PC-3 (cell line): ENCODE data around the gene WDR46. TPM values are rescaled to one million over a fixed set of nuclear protein-coding genes. Genes with fewer than 3 reads are reported as not detected.
A peak's percentile ranks its signal among the peaks of the same experiment; 100 is the strongest.
"Not testable (repeated sequence)": the region's sequence is repeated elsewhere in the genome, so short reads cannot be mapped to it uniquely, and the experiment has no call there.

Experiments used
- ATAC-seq: fragments of 200-7000 bp; cut with Tn5 transposase; 2 replicates; pipeline ENCODE4 v1.9.1; 2020; ENCODE audit warnings: mild to moderate bottlenecking, moderate library complexity
- BruUV-seq: library from RNA; stranded (reverse); fragments of 400-500 nt; replicated peaks from 2 replicates; lab custom pipeline; 2021; lab: Mats Ljungman, UMichigan
- CTCF ChIA-PET: fragments of 300-600 bp; sonication (Branson Sonifier 250); formaldehyde crosslinking; loops from one replicate; lab custom pipeline; 2022; ENCODE audit warnings: antibody characterized with exemption; lab: Charles Lee
- POLR2A ChIA-PET: fragments of 300-600 bp; sonication (Branson Sonifier 250); formaldehyde crosslinking; loops from one replicate; lab custom pipeline; 2022; ENCODE audit warnings: antibody characterized with exemption; ENCODE audit not compliant: unreplicated experiment; lab: Charles Lee
- DNase-seq: peaks from one replicate; pipeline ENCODE4 v3.0.0-alpha.2; 2015
- H2AFZ ChIP-seq: fragments of 300-600 bp; sonication (generic); 2 replicates; pipeline ENCODE4 v1.6.0; 2016; ENCODE audit warnings: antibody characterized with exemption, low read length
- H3F3A ChIP-seq: fragments of 300-600 bp; sonication (generic); one replicate; pipeline ENCODE4 v1.6.0; 2017; ENCODE audit warnings: antibody characterized with exemption, low read length, control low read depth, mild to moderate bottlenecking; ENCODE audit not compliant: unreplicated experiment
- H3K27ac ChIP-seq: fragments of 300-600 bp; sonication (generic); 2 replicates; pipeline ENCODE4 v1.5.1; 2016; ENCODE audit warnings: mild to moderate bottlenecking, low read length
- H3K27me3 ChIP-seq: fragments of 300-600 bp; sonication (generic); 2 replicates; pipeline ENCODE4 v1.6.1; 2016; ENCODE audit warnings: low read length, mixed read lengths
- H3K36me3 ChIP-seq: fragments of 300-600 bp; sonication (generic); 2 replicates; pipeline ENCODE4 v1.6.1; 2016; ENCODE audit warnings: low read depth, mixed run types, low read length, mixed read lengths
- H3K4me1 ChIP-seq: fragments of 300-600 bp; sonication (generic); 2 replicates; pipeline ENCODE4 v1.5.1; 2016; ENCODE audit warnings: low read length; ENCODE audit not compliant: insufficient read depth
- H3K4me2 ChIP-seq: fragments of 300-600 bp; sonication (generic); 2 replicates; pipeline ENCODE4 v1.6.0; 2016; ENCODE audit warnings: low read length
- H3K4me3 ChIP-seq: fragments of 300-600 bp; sonication (generic); 2 replicates; pipeline ENCODE4 v1.5.1; 2016; ENCODE audit warnings: mild to moderate bottlenecking, low read length, mixed read lengths
- H3K79me2 ChIP-seq: fragments of 300-600 bp; sonication (generic); 2 replicates; pipeline ENCODE4 v1.6.1; 2017; ENCODE audit warnings: low read length, mixed read lengths
- H3K9ac ChIP-seq: fragments of 300-600 bp; sonication (generic); 2 replicates; pipeline ENCODE4 v1.6.0; 2016; ENCODE audit warnings: mild to moderate bottlenecking, low read length
- H3K9me2 ChIP-seq: fragments of 300-600 bp; sonication (generic); replicated peaks from 2 replicates; pipeline ENCODE4 v1.6.1; 2016; ENCODE audit warnings: mixed run types, low read length, mixed read lengths
- H3K9me3 ChIP-seq: fragments of 300-600 bp; sonication (generic); 2 replicates; pipeline ENCODE4 v1.6.1; 2016; ENCODE audit warnings: low read length, mixed read lengths
- H4K20me1 ChIP-seq: fragments of 300-600 bp; sonication (generic); 2 replicates; pipeline ENCODE4 v1.6.1; 2016; ENCODE audit warnings: low read length, mixed read lengths
- CTCF ChIP-seq: fragments of 300-600 bp; sonication (generic); conservative IDR thresholded peaks from 2 replicates; pipeline ENCODE4 v1.5.1; 2017; ENCODE audit warnings: antibody characterized with exemption, low read depth, mild to moderate bottlenecking, low read length
- EZH2 ChIP-seq: fragments of 300-600 bp; sonication (generic); IDR thresholded peaks from one replicate; pipeline ENCODE4 v1.6.1; 2017; ENCODE audit warnings: antibody characterized with exemption, mild to moderate bottlenecking, low read length; ENCODE audit not compliant: unreplicated experiment
- EZH2phosphoT487 ChIP-seq: fragments of 300-600 bp; sonication (generic); IDR thresholded peaks from 2 replicates; pipeline ENCODE4 v1.6.1; 2018; ENCODE audit warnings: mild to moderate bottlenecking, antibody characterized with exemption, low read length, borderline replicate concordance
- intact Hi-C: fragments of 100-400 bp; cut with micrococcal nuclease; formaldehyde crosslinking; loops from 2 replicates; pipeline ENCODE4 v1.9.0; 2023
- total RNA-seq: library from RNA; depleted of rRNA; stranded (reverse); fragments of >200 nt; gene quantifications from 2 replicates; pipeline ENCODE4 v1.2.3, GENCODE V29; 2014

The WDR46 gene
- total RNA-seq, 1 experiment from 2014 or later: 104 TPM

- Histone ChIP-seq H3K4me3 (peak overlapping the region; percentile 97), H3K79me2 (peaks cover 52% of the 10 kb centered on the region), H3K9me3 (no peaks in the 10 kb centered on the region), H3K9me2 (no peaks in the 10 kb centered on the region), H3F3A (no peaks in the 10 kb centered on the region), H3K4me1 (peaks cover 17% of the 10 kb centered on the region), H3K27ac (peak overlapping the region; percentile 6), H4K20me1 (no peaks in the 10 kb centered on the region), H3K27me3 (no peaks in the 10 kb centered on the region), H3K36me3 (peaks cover 42% of the 10 kb centered on the region), H2AFZ (peak overlapping the region; percentile 98), H3K9ac (peak overlapping the region; percentile 91), H3K4me2 (peak overlapping the region; percentile 98)
- CTCF ChIA-PET: no interaction called here
- intact Hi-C loops: no loop called here
- no peak for ATAC-seq
- DNase-seq: no peak
- BruUV-seq: TSS peak; percentile 68
- no peak for TF ChIP-seq EZH2
- TF ChIP-seq EZH2phosphoT487: no peak
- TF ChIP-seq CTCF: no peak
- POLR2A ChIA-PET: interaction anchor here (1.1 to 1.5 kb wide), 2 partner anchors 11 to 16 kb away, joined by 4 to 7 read pairs; partner anchors contain the start of genes RPS18 and VPS52
Measured at GRCh38 chr6:33288141-33288920, 708 bp downstream of the WDR46 start.

- no TSS peak for BruUV-seq
- DNase-seq: no peak
- Histone ChIP-seq H3K9ac (no peak overlapping the region), H2AFZ (no peak overlapping the region), H3K4me3 (0 out of 2 replicates have a peak overlapping the region, but pooled peaks have one; percentile 97), H3K4me2 (peak overlapping the region; percentile 98; the same call in 1 of the 2 replicates), H3K9me2 (no peaks in the 10 kb centered on the region), H3K27ac (no peak overlapping the region), H3F3A (no peaks in the 10 kb centered on the region), H3K9me3 (no peaks in the 10 kb centered on the region), H3K27me3 (no peaks in the 10 kb centered on the region), H3K4me1 (peaks cover 17% of the 10 kb centered on the region), H3K79me2 (peaks cover 52% of the 10 kb centered on the region), H3K36me3 (peaks cover 43% of the 10 kb centered on the region), H4K20me1 (no peaks in the 10 kb centered on the region)
- CTCF ChIA-PET: no interaction called here
- TF ChIP-seq EZH2 (no peak), CTCF (no peak), EZH2phosphoT487 (no peak)
- POLR2A ChIA-PET: no interaction called here
- ATAC-seq: no peak
- intact Hi-C loops: no loop called here
Measured at GRCh38 chr6:33286946-33287914, 1.8 kb downstream of the WDR46 start.

GRCh38 chr6:33285214-33285613 is 3.8 kb downstream of the WDR46 start:
- H3K36me3 ChIP-seq: peaks cover 38% of the 10 kb centered on the region
- H3K4me2 ChIP-seq, ATAC-seq, H3K9me3 ChIP-seq, H3K4me3 ChIP-seq, intact Hi-C loops, CTCF ChIA-PET, H3K27me3 ChIP-seq, H3K9ac ChIP-seq, H3K27ac ChIP-seq, BruUV-seq, DNase-seq, H3F3A ChIP-seq, H4K20me1 ChIP-seq, H2AFZ ChIP-seq, H3K9me2 ChIP-seq: not testable (repeated sequence)
- H3K79me2 ChIP-seq: peaks cover 34% of the 10 kb centered on the region
- POLR2A ChIA-PET: interaction anchor here (1.1 kb wide), 1 partner anchor 32 kb away, joined by 6 read pairs; the partner anchor contains the start of gene ZBTB22
- H3K4me1 ChIP-seq: peaks cover 12% of the 10 kb centered on the region
